Thoracic aorta (tissue), 2 donors: ENCODE measurements around the gene SH2D3A. TPM values are rescaled to one million over a fixed set of nuclear protein-coding genes. Genes with fewer than 3 reads are reported as not detected.

Source experiments
- ATAC-seq: fragments of 150-250 bp; one replicate; pipeline ENCODE4 v1.8.0; 2017; ENCODE audit warnings: low read depth; ENCODE audit not compliant: insufficient number of reproducible peaks, low FRiP score
- DNase-seq: peaks from one replicate; pipeline ENCODE4 v3.0.0-alpha.2; 2020; ENCODE audit warnings: low spot score
- H3K27ac ChIP-seq, 2 donors: fragments of 200-600 bp; sonication (generic); 1 replicate in 1 of 2; 2 replicates in 1 of 2; pipeline ENCODE4 v1.5.1; 2016; ENCODE audit warnings: mild to moderate bottlenecking in 2 of 2, moderate library complexity in 2 of 2
- H3K27me3 ChIP-seq: fragments of 200-600 bp; sonication (generic); replicated peaks from 2 replicates; pipeline ENCODE4 v1.6.0; 2016; ENCODE audit warnings: mild to moderate bottlenecking; ENCODE audit not compliant: insufficient read depth
- H3K36me3 ChIP-seq: fragments of 200-600 bp; sonication (generic); one replicate; pipeline ENCODE4 v1.5.1; 2016
- H3K4me1 ChIP-seq, 2 donors: fragments of 200-600 bp; sonication (generic); 1 replicate in 1 of 2; 2 replicates in 1 of 2; pipeline versions ENCODE4 v1.5.1 to v1.6.0; 2016; ENCODE audit warnings: low read depth in 2 of 2, mild to moderate bottlenecking in 1 of 2; ENCODE audit not compliant: control insufficient read depth in 1 of 2
- H3K4me3 ChIP-seq: fragments of 200-600 bp; sonication (generic); 2 replicates; pipeline ENCODE4 v1.5.1; 2016; ENCODE audit warnings: mild to moderate bottlenecking
- H3K9me3 ChIP-seq: fragments of 200-600 bp; sonication (generic); 2 replicates; pipeline ENCODE4 v1.5.1; 2016
- CTCF ChIP-seq: fragments of 200-600 bp; sonication (generic); IDR thresholded peaks from one replicate; pipeline ENCODE4 v1.5.1; 2019; ENCODE audit warnings: antibody characterized with exemption
- total RNA-seq, 2 donors: library from RNA; depleted of rRNA; stranded (reverse); fragments of >200 nt; gene quantifications; one replicate each; pipeline versions ENCODE4 v1.1.0 to v1.2.3, GENCODE V29; 2016

Gene SH2D3A
- total RNA-seq, 2 donors from 2014 or later, result 0.68 to 7.1 TPM

GRCh38 chr19:6739883-6740588 lies 27.2 kb downstream of the SH2D3A start:
- Histone ChIP-seq H3K27me3 (no peaks in the 10 kb centered on the region), H3K4me3 (peak overlapping the region; percentile 88), H3K27ac (peak overlapping the region; percentile 87 to 93), H3K9me3 (no peaks in the 10 kb centered on the region), H3K4me1 (peaks cover 33 to 72% of the 10 kb centered on the region in 2 donors), H3K36me3 (peaks cover 11% of the 10 kb centered on the region)
- DNase-seq (no peak), ATAC-seq (no peak)
- TF ChIP-seq CTCF, result no peak

- TF ChIP-seq CTCF, result no peak
- Histone ChIP-seq H3K4me3 (peak within 1 kb of the TSS; percentile 88), H3K27me3 (no peaks in the 10 kb centered on the region), H3K36me3 (peaks cover 12% of the 10 kb centered on the region), H3K9me3 (no peaks in the 10 kb centered on the region), H3K4me1 (peaks cover 31 to 67% of the 10 kb centered on the region in 2 donors), H3K27ac (peak within 1 kb of the TSS; percentile 87 to 93)
- ATAC-seq (peak; percentile 15), DNase-seq (peak; percentile 50)
Observed at GRCh38 chr19:6739390-6739882, 27.8 kb downstream of the SH2D3A start, which contains the start of gene TRIP10. Gene TRIP10 (plus strand): TSS chr19:6739680. CDS start chr19:6739762, 82 bp downstream.

- Histone ChIP-seq H3K9me3 (no peaks in the 10 kb centered on the region), H3K4me3 (peak overlapping the region; percentile 88), H3K27ac (peak overlapping the region; percentile 82 to 90), H3K36me3 (peaks cover 12% of the 10 kb centered on the region), H3K27me3 (no peaks in the 10 kb centered on the region), H3K4me1 (peaks cover 27 to 62% of the 10 kb centered on the region in 2 donors)
- DNase-seq, result no peak
- no peak for TF ChIP-seq CTCF
- no peak for ATAC-seq
Observed at GRCh38 chr19:6738787-6739389, 28.3 kb downstream of the SH2D3A start.

GRCh38 chr19:6737873-6738786 lies 29.1 kb downstream of the SH2D3A start:
- peak; percentile 98 for DNase-seq
- H3K9me3 ChIP-seq, result no peaks in the 10 kb centered on the region
- peaks cover 24 to 54% of the 10 kb centered on the region in 2 donors for H3K4me1 ChIP-seq
- H3K27ac ChIP-seq, result peak overlapping the region; percentile 82 to 90
- TF ChIP-seq CTCF, result peak; percentile 51
- H3K4me3 ChIP-seq, result peak overlapping the region; percentile 88
- H3K27me3 ChIP-seq, result no peaks in the 10 kb centered on the region
- peaks cover 10% of the 10 kb centered on the region for H3K36me3 ChIP-seq
- no peak for ATAC-seq
